RWPE2 (cell line): ENCODE measurements around the gene INCA1.

Experiments used
- ATAC-seq: fragments of 200-7000 bp; cut with Tn5 transposase; 3 replicates; pipeline ENCODE4 v1.9.1; 2021; ENCODE audit warnings: low read depth
- DNase-seq: peaks from one replicate; pipeline ENCODE4 v3.0.0-alpha.2; 2020; ENCODE audit warnings: low spot score
- H3K27ac ChIP-seq: fragments of 450-650 bp; 2 replicates; pipeline ENCODE4 v1.5.1; 2017; ENCODE audit warnings: mild to moderate bottlenecking; ENCODE audit not compliant: poor library complexity, severe bottlenecking
- H3K27me3 ChIP-seq: fragments of 250-450 bp; sonication (Bioruptor Pico); 2 replicates; pipeline ENCODE4 v1.5.1; 2021; ENCODE audit warnings: mild to moderate bottlenecking, moderate library complexity; ENCODE audit not compliant: insufficient read depth, poor library complexity, severe bottlenecking
- H3K36me3 ChIP-seq: fragments of 250-450 bp; sonication (Bioruptor Pico); 2 replicates; pipeline ENCODE4 v1.5.1; 2020; ENCODE audit warnings: low read depth, mild to moderate bottlenecking, moderate library complexity
- H3K4me1 ChIP-seq: fragments of 250-450 bp; sonication (Bioruptor Pico); 2 replicates; pipeline ENCODE4 v1.5.1; 2021; ENCODE audit warnings: mild to moderate bottlenecking, moderate library complexity; ENCODE audit not compliant: insufficient read depth, poor library complexity, severe bottlenecking
- H3K4me3 ChIP-seq: fragments of 250-450 bp; sonication (Bioruptor Pico); 2 replicates; pipeline ENCODE4 v1.5.1; 2021; ENCODE audit warnings: mild to moderate bottlenecking, moderate library complexity; ENCODE audit not compliant: severe bottlenecking
- H3K9me3 ChIP-seq: fragments of 250-450 bp; sonication (Bioruptor Pico); 2 replicates; pipeline ENCODE4 v1.5.1; 2021; ENCODE audit warnings: mild to moderate bottlenecking, moderate library complexity; ENCODE audit not compliant: severe bottlenecking
- CTCF ChIP-seq: fragments of 450-650 bp; IDR thresholded peaks from one replicate; pipeline ENCODE4 v1.5.1; 2017; ENCODE audit warnings: mild to moderate bottlenecking, moderate library complexity; ENCODE audit not compliant: poor library complexity, severe bottlenecking

The INCA1 gene

GRCh38 chr17:5019475-5019956 lies 22.2 kb upstream of the INCA1 start:
- H3K4me3 ChIP-seq: no peak overlapping the region
- peak; percentile 58; the same call in 2 of the 3 replicates for ATAC-seq
- no peak for DNase-seq
- H3K27me3 ChIP-seq: no peaks in the 10 kb centered on the region
- H3K27ac ChIP-seq: no peak overlapping the region
- H3K4me1 ChIP-seq: no peaks in the 10 kb centered on the region
- peaks cover 85% of the 10 kb centered on the region for H3K36me3 ChIP-seq
- H3K9me3 ChIP-seq: no peaks in the 10 kb centered on the region
- TF ChIP-seq CTCF: no peak

GRCh38 chr17:5014357-5014756 lies 17.0 kb upstream of the INCA1 start:
- Histone ChIP-seq H3K27me3 (no peaks in the 10 kb centered on the region), H3K36me3 (peaks cover 88% of the 10 kb centered on the region)

GRCh38 chr17:5011928-5012327 lies 14.6 kb upstream of the INCA1 start:
- Histone ChIP-seq H3K4me3 (no peak overlapping the region), H3K27ac (no peak overlapping the region), H3K9me3 (no peaks in the 10 kb centered on the region), H3K27me3 (no peaks in the 10 kb centered on the region), H3K4me1 (no peaks in the 10 kb centered on the region), H3K36me3 (peaks cover 85% of the 10 kb centered on the region)
- TF ChIP-seq CTCF: no peak
- no peak for DNase-seq
- ATAC-seq: peak; percentile 46; the same call in 1 of the 3 replicates

More at GRCh38 chr17:5014357-5014756, 17.0 kb upstream of the INCA1 start:
- no peak for TF ChIP-seq CTCF
- Histone ChIP-seq H3K9me3 (no peaks in the 10 kb centered on the region), H3K4me3 (no peak overlapping the region), H3K27ac (no peak overlapping the region), H3K4me1 (no peaks in the 10 kb centered on the region)
- no peak for DNase-seq
- no peak for ATAC-seq

- no peak for ATAC-seq
- H3K36me3 ChIP-seq: peaks cover 91% of the 10 kb centered on the region
Observed at GRCh38 chr17:5003214-5003867, 6.0 kb upstream of the INCA1 start.

More at GRCh38 chr17:5003214-5003867, 6.0 kb upstream of the INCA1 start:
- DNase-seq: no peak
- no peaks in the 10 kb centered on the region for H3K9me3 ChIP-seq
- H3K4me1 ChIP-seq: peaks cover 3% of the 10 kb centered on the region
- TF ChIP-seq CTCF: no peak
- no peaks in the 10 kb centered on the region for H3K27me3 ChIP-seq
- no peak overlapping the region for H3K4me3 ChIP-seq
- no peak overlapping the region for H3K27ac ChIP-seq
